ENCODE data around the gene SLC1A2.
A peak's percentile ranks its signal among the peaks of the same experiment; 100 is the strongest.

SLC1A2 gene

DNA sequence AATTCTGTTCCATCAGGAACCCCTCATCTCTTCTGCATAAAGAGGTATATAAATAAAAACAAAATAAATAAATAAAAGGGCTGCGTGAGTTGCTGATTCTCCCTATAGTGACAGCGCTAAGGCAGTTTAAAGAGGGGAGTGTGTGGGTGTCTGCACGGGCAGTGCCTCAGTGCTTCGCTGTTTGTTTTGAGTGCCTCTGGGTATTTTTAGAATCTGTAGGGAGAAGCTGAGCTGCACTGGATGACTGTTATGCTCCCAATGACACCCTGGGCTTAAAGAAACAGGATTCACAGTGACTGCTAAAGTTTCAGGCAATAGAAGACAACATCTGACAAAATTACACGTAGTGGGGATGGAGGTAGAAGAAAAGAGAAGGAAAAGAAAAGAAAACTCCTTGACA lies 38.8 kb downstream of the SLC1A2 start:
- H3K36me3 ChIP-seq (ENCODE audit: control insufficient read depth in 1 of 2, insufficient read depth in 2 of 2, low read length in 2 of 2): no peaks in the 10 kb centered on the region

DNA sequence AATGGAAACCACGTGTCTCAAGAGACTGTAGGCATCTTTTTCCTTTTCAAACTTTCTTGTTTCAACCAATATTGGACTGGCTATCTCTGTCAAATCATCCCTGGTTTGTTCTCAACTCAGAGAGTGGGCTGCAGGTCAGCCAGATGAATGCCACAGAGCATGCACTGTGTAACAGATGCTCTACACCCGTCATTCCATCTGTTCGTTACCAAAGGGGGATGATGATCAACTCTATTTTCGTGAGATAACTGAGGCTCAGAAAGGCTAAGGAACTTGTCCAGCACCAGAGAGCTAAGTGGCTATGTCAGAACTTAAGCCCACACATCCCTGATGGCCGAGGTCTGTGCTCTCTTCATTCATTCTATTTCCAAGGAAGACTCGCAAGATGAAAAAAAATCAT lies 42.1 kb downstream of the SLC1A2 start:
- Histone ChIP-seq H3K4me1 (ENCODE audit: control insufficient read depth in 1 of 2, insufficient read depth in 2 of 2, low read length in 2 of 2) (peaks cover 9 to 14% of the 10 kb centered on the region in 2 donors), H3K9me3 (ENCODE audit: control insufficient read depth in 1 of 2, low read length in 2 of 2) (no peaks in the 10 kb centered on the region), H3K4me3 (ENCODE audit: low read depth in 1 of 2, low read length in 2 of 2) (no peak overlapping the region), H3K27ac (ENCODE audit: low read depth, low read length) (no peak overlapping the region), H3K36me3 (ENCODE audit: control insufficient read depth in 1 of 2, insufficient read depth in 2 of 2, low read length in 2 of 2) (no peaks in the 10 kb centered on the region), H3K9ac (ENCODE audit: low read depth in 1 of 2, low read length in 2 of 2) (no peak overlapping the region), H3K27me3 (ENCODE audit: control insufficient read depth in 1 of 2, insufficient read depth in 2 of 2, low read length in 2 of 2) (no peaks in the 10 kb centered on the region)

More for the DNA sequence above, 38.8 kb downstream of the SLC1A2 start:
- H3K4me3 ChIP-seq (ENCODE audit: low read depth in 1 of 2, low read length in 2 of 2): no peak overlapping the region
- no peak overlapping the region for H3K9ac ChIP-seq (ENCODE audit: low read depth in 1 of 2, low read length in 2 of 2)
- H3K4me1 ChIP-seq (ENCODE audit: control insufficient read depth in 1 of 2, insufficient read depth in 2 of 2, low read length in 2 of 2): no peaks in the 10 kb centered on the region
- no peaks in the 10 kb centered on the region for H3K9me3 ChIP-seq (ENCODE audit: control insufficient read depth in 1 of 2, low read length in 2 of 2)
- no peak overlapping the region for H3K27ac ChIP-seq (ENCODE audit: low read depth, low read length)
- H3K27me3 ChIP-seq (ENCODE audit: control insufficient read depth in 1 of 2, insufficient read depth in 2 of 2, low read length in 2 of 2): no peaks in the 10 kb centered on the region

DNA sequence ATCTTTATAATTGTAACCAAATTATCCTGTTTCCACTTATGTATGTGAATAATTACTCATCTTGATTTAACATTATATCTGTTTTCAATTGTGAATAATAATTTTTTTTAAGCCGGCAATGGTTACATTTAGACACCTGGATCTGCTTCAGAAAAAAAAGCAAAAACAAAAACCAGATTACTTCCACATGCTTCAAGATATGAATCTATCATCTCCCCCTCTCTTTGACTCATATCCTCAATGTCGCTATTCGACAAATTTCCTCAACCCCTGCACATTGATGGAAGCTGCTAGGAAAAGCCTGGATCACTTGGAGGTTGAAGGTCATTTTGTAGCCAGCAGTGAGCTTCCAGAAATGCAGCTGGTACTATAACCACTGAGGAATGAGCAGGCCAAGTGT lies 42.7 kb downstream of the SLC1A2 start:
- H3K4me1 ChIP-seq (ENCODE audit: control insufficient read depth in 1 of 2, insufficient read depth in 2 of 2, low read length in 2 of 2): peaks cover 9 to 14% of the 10 kb centered on the region in 2 donors
- no peak overlapping the region for H3K27ac ChIP-seq (ENCODE audit: low read depth, low read length)

DNA sequence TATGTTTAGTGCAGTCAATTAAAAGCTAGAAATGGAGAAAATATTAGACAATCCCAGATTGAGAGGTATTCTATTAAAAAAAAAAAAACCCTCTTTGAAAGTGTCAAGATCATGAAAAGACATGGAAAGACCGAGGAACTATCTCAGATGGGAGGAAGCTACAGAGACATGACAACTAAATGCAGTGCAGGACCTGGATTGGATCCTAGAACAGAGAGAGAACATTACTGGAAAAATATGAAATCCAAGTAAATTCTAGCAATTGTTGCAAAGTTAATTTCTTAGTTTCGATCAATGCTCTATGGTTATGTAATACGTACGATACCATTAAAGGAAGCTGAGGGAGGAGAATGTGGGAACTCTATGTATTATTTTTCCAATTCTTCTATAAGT lies 43.2 kb downstream of the SLC1A2 start:
- H3K9ac ChIP-seq (ENCODE audit: low read depth in 1 of 2, low read length in 2 of 2): no peak overlapping the region

More for the DNA sequence above, 42.7 kb downstream of the SLC1A2 start:
- H3K4me3 ChIP-seq (ENCODE audit: low read depth in 1 of 2, low read length in 2 of 2): no peak overlapping the region
- no peak overlapping the region for H3K9ac ChIP-seq (ENCODE audit: low read depth in 1 of 2, low read length in 2 of 2)
- no peaks in the 10 kb centered on the region for H3K36me3 ChIP-seq (ENCODE audit: control insufficient read depth in 1 of 2, insufficient read depth in 2 of 2, low read length in 2 of 2)
- H3K9me3 ChIP-seq (ENCODE audit: control insufficient read depth in 1 of 2, low read length in 2 of 2): no peaks in the 10 kb centered on the region
- H3K27me3 ChIP-seq (ENCODE audit: control insufficient read depth in 1 of 2, insufficient read depth in 2 of 2, low read length in 2 of 2): no peaks in the 10 kb centered on the region

DNA sequence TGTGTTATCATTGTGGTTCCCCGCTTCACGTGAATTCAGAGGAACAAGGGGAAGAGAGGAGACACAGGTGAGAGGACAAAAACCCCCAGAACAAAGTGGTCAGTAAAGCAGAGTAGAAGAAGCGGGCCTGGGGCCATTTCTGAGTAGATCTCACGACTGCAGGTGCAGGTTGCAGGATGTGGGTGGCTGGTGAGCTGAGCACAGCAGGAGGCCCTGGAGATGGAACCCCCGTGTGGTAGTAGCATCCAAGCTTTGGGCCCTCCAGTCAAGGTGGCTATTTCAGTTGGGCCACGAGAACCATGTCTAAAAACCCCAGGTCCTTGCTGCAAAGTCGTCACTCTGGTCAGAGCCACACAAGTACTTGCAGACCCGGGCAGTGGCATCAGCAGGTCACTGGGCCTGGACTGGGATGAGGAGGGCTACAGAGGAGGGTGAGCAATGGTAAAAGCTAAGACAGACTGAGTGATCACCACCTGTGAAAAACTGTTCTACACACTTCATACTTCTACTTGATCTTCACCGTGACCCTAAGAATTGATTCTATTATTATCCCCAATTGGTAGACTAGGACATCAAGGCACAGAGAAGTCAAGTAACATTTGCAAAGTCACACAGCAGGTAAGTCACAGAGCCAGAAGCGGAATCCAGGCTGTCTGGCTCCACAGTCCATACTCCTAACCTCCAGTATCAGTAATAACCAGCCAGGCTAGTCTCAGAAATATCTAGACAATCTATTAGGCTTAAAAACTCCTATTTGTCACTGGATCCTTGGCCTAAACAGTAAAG lies 43.8 kb downstream of the SLC1A2 start:
- Histone ChIP-seq H3K4me1 (ENCODE audit: control insufficient read depth in 1 of 2, insufficient read depth in 2 of 2, low read length in 2 of 2) (peaks cover 9 to 14% of the 10 kb centered on the region in 2 donors), H3K27me3 (ENCODE audit: control insufficient read depth in 1 of 2, insufficient read depth in 2 of 2, low read length in 2 of 2) (no peaks in the 10 kb centered on the region), H3K4me3 (ENCODE audit: low read depth in 1 of 2, low read length in 2 of 2) (no peak overlapping the region), H3K9ac (ENCODE audit: low read depth in 1 of 2, low read length in 2 of 2) (no peak overlapping the region), H3K27ac (ENCODE audit: low read depth, low read length) (no peak overlapping the region), H3K36me3 (ENCODE audit: control insufficient read depth in 1 of 2, insufficient read depth in 2 of 2, low read length in 2 of 2) (no peaks in the 10 kb centered on the region), H3K9me3 (ENCODE audit: control insufficient read depth in 1 of 2, low read length in 2 of 2) (no peaks in the 10 kb centered on the region)

More for the DNA sequence above, 43.2 kb downstream of the SLC1A2 start:
- peaks cover 9 to 14% of the 10 kb centered on the region in 2 donors for H3K4me1 ChIP-seq (ENCODE audit: control insufficient read depth in 1 of 2, insufficient read depth in 2 of 2, low read length in 2 of 2)
- H3K27ac ChIP-seq (ENCODE audit: low read depth, low read length): no peak overlapping the region
- no peaks in the 10 kb centered on the region for H3K9me3 ChIP-seq (ENCODE audit: control insufficient read depth in 1 of 2, low read length in 2 of 2)
- H3K27me3 ChIP-seq (ENCODE audit: control insufficient read depth in 1 of 2, insufficient read depth in 2 of 2, low read length in 2 of 2): no peaks in the 10 kb centered on the region
- H3K4me3 ChIP-seq (ENCODE audit: low read depth in 1 of 2, low read length in 2 of 2): no peak overlapping the region
- no peaks in the 10 kb centered on the region for H3K36me3 ChIP-seq (ENCODE audit: control insufficient read depth in 1 of 2, insufficient read depth in 2 of 2, low read length in 2 of 2)

DNA sequence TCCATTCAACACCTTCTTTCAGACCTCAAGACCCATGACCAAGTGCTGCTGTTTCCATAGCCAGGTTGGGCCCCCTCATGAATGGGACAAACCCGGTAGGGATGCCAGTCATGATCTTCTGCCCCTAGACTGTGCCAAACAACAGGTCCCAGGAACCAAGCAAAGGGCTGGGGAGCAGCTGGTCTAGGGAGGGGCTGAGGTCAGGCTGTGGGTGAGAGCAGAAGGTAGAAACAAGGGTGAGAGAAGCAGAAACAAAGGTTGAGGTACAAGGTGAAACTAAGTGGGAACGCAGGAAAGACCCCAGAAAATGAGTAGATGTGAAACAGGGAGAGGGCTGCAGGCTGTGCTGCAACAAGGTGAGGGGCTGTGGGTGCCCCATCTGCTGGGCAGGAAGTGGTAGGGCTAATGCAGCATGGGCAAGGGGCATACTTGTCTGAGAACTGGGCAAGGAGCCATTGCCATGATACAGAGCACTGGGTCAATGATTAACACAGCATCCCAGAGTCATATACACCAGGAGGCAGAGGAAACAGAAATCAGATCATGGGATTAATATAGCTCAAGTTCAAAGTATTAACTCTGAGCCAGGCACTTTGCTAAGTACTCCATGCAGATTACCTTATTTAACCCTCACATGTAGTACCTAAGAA lies 45.9 kb downstream of the SLC1A2 start:
- H3K27me3 ChIP-seq (ENCODE audit: control insufficient read depth in 1 of 2, insufficient read depth in 2 of 2, low read length in 2 of 2): no peaks in the 10 kb centered on the region
- no peak overlapping the region for H3K9ac ChIP-seq (ENCODE audit: low read depth in 1 of 2, low read length in 2 of 2)
- H3K4me1 ChIP-seq (ENCODE audit: control insufficient read depth in 1 of 2, insufficient read depth in 2 of 2, low read length in 2 of 2): peaks cover 9 to 14% of the 10 kb centered on the region in 2 donors
- H3K27ac ChIP-seq (ENCODE audit: low read depth, low read length): no peak overlapping the region
- H3K9me3 ChIP-seq (ENCODE audit: control insufficient read depth in 1 of 2, low read length in 2 of 2): no peaks in the 10 kb centered on the region
- H3K36me3 ChIP-seq (ENCODE audit: control insufficient read depth in 1 of 2, insufficient read depth in 2 of 2, low read length in 2 of 2): no peaks in the 10 kb centered on the region
- peak overlapping the region; percentile 1 to 50 for H3K4me3 ChIP-seq (ENCODE audit: low read depth in 1 of 2, low read length in 2 of 2)

DNA sequence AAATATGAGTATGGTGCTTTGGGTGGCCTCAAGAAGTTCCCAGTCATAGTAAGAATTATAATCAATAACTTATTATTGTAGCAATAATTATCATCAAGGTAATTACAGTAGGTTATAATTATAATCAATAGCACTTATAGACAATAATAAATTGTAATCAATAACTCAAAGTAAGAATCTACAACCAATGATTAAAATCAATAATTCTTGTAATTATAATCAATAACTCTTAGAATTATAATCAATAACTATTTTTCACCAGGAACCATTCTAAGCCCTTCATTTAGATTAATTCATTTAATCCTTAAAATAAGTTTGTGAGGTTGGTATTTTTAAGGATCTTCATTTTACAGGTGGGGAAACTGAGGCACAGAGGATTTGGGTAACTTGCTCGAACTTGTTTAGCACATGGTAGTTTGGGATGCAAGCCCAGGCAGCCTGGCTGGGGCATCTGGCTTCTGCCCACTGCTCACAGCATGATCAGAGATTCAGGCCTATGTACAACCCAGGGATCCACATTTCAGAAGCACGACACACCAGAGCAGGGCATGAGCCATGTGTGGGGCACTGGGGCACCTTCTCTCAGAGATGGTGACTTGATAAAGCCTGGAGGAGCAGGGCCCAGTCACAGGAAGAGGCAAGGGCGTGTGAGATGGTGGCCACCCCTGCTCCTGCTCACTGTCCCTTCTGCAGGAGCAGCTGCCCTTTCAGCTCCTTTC lies 46.6 kb downstream of the SLC1A2 start:
- H3K36me3 ChIP-seq (ENCODE audit: control insufficient read depth in 1 of 2, insufficient read depth in 2 of 2, low read length in 2 of 2): no peaks in the 10 kb centered on the region
- H3K9ac ChIP-seq (ENCODE audit: low read depth in 1 of 2, low read length in 2 of 2): no peak overlapping the region
- H3K27ac ChIP-seq (ENCODE audit: low read depth, low read length): no peak overlapping the region
- peak overlapping the region in 1 of 2 donors; percentile 1 for H3K4me3 ChIP-seq (ENCODE audit: low read depth in 1 of 2, low read length in 2 of 2)
- H3K4me1 ChIP-seq (ENCODE audit: control insufficient read depth in 1 of 2, insufficient read depth in 2 of 2, low read length in 2 of 2): peaks cover 9 to 14% of the 10 kb centered on the region in 2 donors
- H3K27me3 ChIP-seq (ENCODE audit: control insufficient read depth in 1 of 2, insufficient read depth in 2 of 2, low read length in 2 of 2): no peaks in the 10 kb centered on the region
- no peaks in the 10 kb centered on the region for H3K9me3 ChIP-seq (ENCODE audit: control insufficient read depth in 1 of 2, low read length in 2 of 2)

DNA sequence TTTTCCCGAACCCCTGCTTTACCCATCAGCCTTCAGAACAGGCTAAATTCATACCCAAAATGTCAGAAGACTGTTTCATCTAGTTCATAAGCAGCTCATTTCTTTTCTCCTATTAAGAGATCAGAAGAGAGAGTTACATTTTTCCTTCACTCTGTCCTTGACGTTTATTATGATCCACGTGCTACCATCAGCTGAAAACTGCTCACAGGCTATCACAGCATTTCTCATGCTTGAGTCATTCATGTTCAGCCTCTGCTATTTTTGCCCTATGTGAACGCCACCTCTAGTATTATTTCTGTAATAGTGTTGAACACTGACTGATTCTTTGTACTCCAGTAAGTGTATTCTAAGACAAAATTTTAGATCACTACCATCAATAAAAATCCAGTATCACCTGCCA lies 51.9 kb downstream of the SLC1A2 start:
- H3K9ac ChIP-seq (ENCODE audit: low read depth in 1 of 2, low read length in 2 of 2): no peak overlapping the region
- H3K9me3 ChIP-seq (ENCODE audit: control insufficient read depth in 1 of 2, low read length in 2 of 2): no peaks in the 10 kb centered on the region
- peaks cover 4 to 7% of the 10 kb centered on the region in 2 donors for H3K4me1 ChIP-seq (ENCODE audit: control insufficient read depth in 1 of 2, insufficient read depth in 2 of 2, low read length in 2 of 2)
- H3K27ac ChIP-seq (ENCODE audit: low read depth, low read length): no peak overlapping the region
- H3K27me3 ChIP-seq (ENCODE audit: control insufficient read depth in 1 of 2, insufficient read depth in 2 of 2, low read length in 2 of 2): no peaks in the 10 kb centered on the region
- no peak overlapping the region for H3K4me3 ChIP-seq (ENCODE audit: low read depth in 1 of 2, low read length in 2 of 2)
- H3K36me3 ChIP-seq (ENCODE audit: control insufficient read depth in 1 of 2, insufficient read depth in 2 of 2, low read length in 2 of 2): no peaks in the 10 kb centered on the region

DNA sequence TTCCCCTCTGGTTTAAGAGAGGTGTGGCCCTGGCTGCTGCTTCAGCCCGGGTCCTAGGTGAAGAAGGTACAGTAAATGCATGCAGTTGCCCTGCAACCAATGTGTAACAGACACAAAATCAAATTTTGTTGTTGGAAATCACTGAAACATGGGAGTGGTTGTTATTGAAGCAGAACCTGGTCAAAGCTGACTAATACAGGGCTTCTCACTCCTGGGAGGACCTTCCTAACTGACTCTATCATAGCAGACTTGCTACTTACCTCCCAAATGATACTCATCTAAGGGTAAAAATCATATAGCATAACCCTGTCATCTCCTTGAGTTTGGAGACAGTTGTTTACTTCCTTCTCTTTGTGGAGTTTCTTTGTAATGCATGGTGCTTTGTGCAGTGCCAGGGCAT lies 52.6 kb downstream of the SLC1A2 start:
- Histone ChIP-seq H3K27ac (ENCODE audit: low read depth, low read length) (no peak overlapping the region), H3K9me3 (ENCODE audit: control insufficient read depth in 1 of 2, low read length in 2 of 2) (no peaks in the 10 kb centered on the region), H3K4me1 (ENCODE audit: control insufficient read depth in 1 of 2, insufficient read depth in 2 of 2, low read length in 2 of 2) (peaks cover 4 to 7% of the 10 kb centered on the region in 2 donors), H3K4me3 (ENCODE audit: low read depth in 1 of 2, low read length in 2 of 2) (no peak overlapping the region), H3K9ac (ENCODE audit: low read depth in 1 of 2, low read length in 2 of 2) (no peak overlapping the region), H3K27me3 (ENCODE audit: control insufficient read depth in 1 of 2, insufficient read depth in 2 of 2, low read length in 2 of 2) (no peaks in the 10 kb centered on the region), H3K36me3 (ENCODE audit: control insufficient read depth in 1 of 2, insufficient read depth in 2 of 2, low read length in 2 of 2) (no peaks in the 10 kb centered on the region)

DNA sequence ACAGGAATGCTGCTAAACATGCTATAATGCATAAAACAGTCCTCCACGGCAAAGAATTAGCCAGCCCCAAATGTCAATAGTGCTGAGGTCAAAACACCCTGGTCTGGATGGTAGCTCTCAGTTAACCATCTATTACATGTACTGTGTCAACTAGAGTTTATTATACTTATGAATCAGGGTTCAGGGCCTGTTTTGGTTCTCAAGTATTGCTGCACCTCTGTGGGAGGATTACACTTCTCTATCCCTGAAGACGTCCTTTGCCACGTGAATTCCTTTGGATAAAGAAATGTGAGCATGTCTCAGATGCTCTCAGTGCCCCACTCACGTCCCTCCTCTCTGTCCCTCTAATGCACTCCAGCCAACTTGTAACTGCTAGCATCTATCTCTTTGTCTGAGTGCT lies 53.4 kb downstream of the SLC1A2 start:
- H3K27me3 ChIP-seq (ENCODE audit: control insufficient read depth in 1 of 2, insufficient read depth in 2 of 2, low read length in 2 of 2): no peaks in the 10 kb centered on the region
- no peak overlapping the region for H3K27ac ChIP-seq (ENCODE audit: low read depth, low read length)
- H3K4me3 ChIP-seq (ENCODE audit: low read depth in 1 of 2, low read length in 2 of 2): no peak overlapping the region
- peaks cover 4 to 7% of the 10 kb centered on the region in 2 donors for H3K4me1 ChIP-seq (ENCODE audit: control insufficient read depth in 1 of 2, insufficient read depth in 2 of 2, low read length in 2 of 2)
- no peak overlapping the region for H3K9ac ChIP-seq (ENCODE audit: low read depth in 1 of 2, low read length in 2 of 2)
- H3K36me3 ChIP-seq (ENCODE audit: control insufficient read depth in 1 of 2, insufficient read depth in 2 of 2, low read length in 2 of 2): no peaks in the 10 kb centered on the region
- no peaks in the 10 kb centered on the region for H3K9me3 ChIP-seq (ENCODE audit: control insufficient read depth in 1 of 2, low read length in 2 of 2)
